Ascending aorta (tissue), 2 donors: ENCODE measurements around the gene ANKRD44. TPM values are rescaled to one million over a fixed set of nuclear protein-coding genes. Genes with fewer than 3 reads are reported as not detected.

ENCODE experiments used
- DNase-seq, 2 donors: peaks; one replicate each; pipeline ENCODE4 v3.0.0-alpha.2; 2019; ENCODE audit warnings: low spot score in 2 of 2
- H3K27ac ChIP-seq, 2 donors: fragments of 200-600 bp; sonication (generic); one replicate each; pipeline ENCODE4 v1.5.1; 2016 to 2017; ENCODE audit warnings: mild to moderate bottlenecking in 1 of 2
- H3K27me3 ChIP-seq: fragments of 200-600 bp; sonication (generic); one replicate; pipeline ENCODE4 v1.5.1; 2017
- H3K36me3 ChIP-seq, 2 donors: fragments of 200-600 bp; sonication (generic); one replicate each; pipeline ENCODE4 v1.5.1; 2016
- H3K4me1 ChIP-seq, 2 donors: fragments of 200-600 bp; sonication (generic); one replicate each; pipeline ENCODE4 v1.5.1; 2016 to 2017; ENCODE audit warnings: mild to moderate bottlenecking in 1 of 2
- H3K4me3 ChIP-seq, 2 donors: fragments of 200-600 bp; sonication (generic); one replicate each; pipeline ENCODE4 v1.5.1; 2016 to 2017; ENCODE audit warnings: mild to moderate bottlenecking in 1 of 2
- H3K9me3 ChIP-seq, 2 donors: fragments of 200-600 bp; sonication (generic); one replicate each; pipeline ENCODE4 v1.5.1; 2016
- intact Hi-C: fragments of 100-400 bp; cut with DNase I; formaldehyde crosslinking; loops from one replicate; pipeline ENCODE4 v1.15.1; 2023
- total RNA-seq: library from RNA; depleted of rRNA; stranded (reverse); fragments of >200 nt; gene quantifications from one replicate; pipeline ENCODE4 v1.1.0, GENCODE V29; 2016
- TF ChIP-seq, protein P1 (sequence below), 3 experiments: fragments of 200-600 bp in 2 of 3; fragments of 450-650 bp in 1 of 3; sonication (generic) in 2 of 3; IDR thresholded peaks; one replicate each; pipeline ENCODE4 v1.5.1; 2016 to 2019; ENCODE audit warnings: antibody characterized with exemption in 3 of 3, mild to moderate bottlenecking in 1 of 3, moderate library complexity in 1 of 3

Gene ANKRD44
- total RNA-seq, 1 donor from 2014 or later, result 66.3 TPM

DNA sequence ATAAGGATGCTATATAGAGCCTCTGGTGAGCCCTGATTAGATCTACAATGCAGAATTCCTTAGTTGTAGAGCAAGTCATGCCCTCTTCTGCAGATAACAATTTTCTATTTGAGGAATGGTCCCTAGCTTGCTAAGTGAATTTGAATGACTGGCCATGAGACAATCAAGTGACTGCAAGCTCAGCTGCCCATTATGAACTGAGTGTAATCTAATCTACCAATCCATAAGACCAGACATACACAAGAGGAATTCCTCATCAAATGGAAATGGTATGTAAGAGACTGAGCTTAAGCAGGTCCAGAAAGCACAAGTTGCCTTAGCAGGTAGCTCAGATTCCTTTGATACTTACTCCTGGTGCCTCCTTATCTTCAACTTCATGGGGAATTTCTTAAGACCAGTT lies 4.8 kb upstream of the ANKRD44 start:
- intact Hi-C loops, result no loop called here
- H3K9me3 ChIP-seq, result no peaks in the 10 kb centered on the region
- no peak for DNase-seq
- TF ChIP-seq, protein P1, sequence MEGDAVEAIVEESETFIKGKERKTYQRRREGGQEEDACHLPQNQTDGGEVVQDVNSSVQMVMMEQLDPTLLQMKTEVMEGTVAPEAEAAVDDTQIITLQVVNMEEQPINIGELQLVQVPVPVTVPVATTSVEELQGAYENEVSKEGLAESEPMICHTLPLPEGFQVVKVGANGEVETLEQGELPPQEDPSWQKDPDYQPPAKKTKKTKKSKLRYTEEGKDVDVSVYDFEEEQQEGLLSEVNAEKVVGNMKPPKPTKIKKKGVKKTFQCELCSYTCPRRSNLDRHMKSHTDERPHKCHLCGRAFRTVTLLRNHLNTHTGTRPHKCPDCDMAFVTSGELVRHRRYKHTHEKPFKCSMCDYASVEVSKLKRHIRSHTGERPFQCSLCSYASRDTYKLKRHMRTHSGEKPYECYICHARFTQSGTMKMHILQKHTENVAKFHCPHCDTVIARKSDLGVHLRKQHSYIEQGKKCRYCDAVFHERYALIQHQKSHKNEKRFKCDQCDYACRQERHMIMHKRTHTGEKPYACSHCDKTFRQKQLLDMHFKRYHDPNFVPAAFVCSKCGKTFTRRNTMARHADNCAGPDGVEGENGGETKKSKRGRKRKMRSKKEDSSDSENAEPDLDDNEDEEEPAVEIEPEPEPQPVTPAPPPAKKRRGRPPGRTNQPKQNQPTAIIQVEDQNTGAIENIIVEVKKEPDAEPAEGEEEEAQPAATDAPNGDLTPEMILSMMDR (IDR thresholded peaks at IDR 0.05), result no peak
- peaks cover 0 to 9% of the 10 kb centered on the region in 2 donors for H3K4me1 ChIP-seq
- H3K4me3 ChIP-seq, result no peak overlapping the region
- no peaks in the 10 kb centered on the region for H3K36me3 ChIP-seq
- H3K27ac ChIP-seq, result no peak overlapping the region
- no peaks in the 10 kb centered on the region for H3K27me3 ChIP-seq

DNA sequence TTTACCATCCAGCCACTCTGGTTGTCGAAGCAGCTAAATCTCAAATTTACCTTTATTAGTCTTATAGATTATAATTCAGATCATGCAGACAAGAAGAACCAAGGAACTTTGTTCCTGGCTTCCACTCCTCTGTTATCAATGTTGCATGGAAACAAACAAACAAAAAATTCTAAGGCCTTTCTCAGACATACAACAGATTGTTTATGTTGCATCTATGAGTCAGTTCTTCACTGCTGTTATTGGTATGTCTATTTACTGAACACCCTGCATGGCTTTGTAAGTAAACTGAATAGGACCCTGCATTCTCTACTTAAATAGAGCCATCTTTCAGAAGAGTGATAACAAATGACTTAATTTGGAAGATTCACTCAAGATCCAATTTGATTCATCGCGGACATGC lies 1.6 kb upstream of the ANKRD44 start:
- Histone ChIP-seq H3K4me1 (peaks cover 0 to 20% of the 10 kb centered on the region in 2 donors), H3K4me3 (no peak overlapping the region), H3K27me3 (no peaks in the 10 kb centered on the region), H3K27ac (peak overlapping the region in 1 of 2 donors; percentile 78), H3K36me3 (no peaks in the 10 kb centered on the region), H3K9me3 (no peaks in the 10 kb centered on the region)
- TF ChIP-seq, protein P1 (IDR thresholded peaks at IDR 0.05), result no peak
- no peak for DNase-seq
- intact Hi-C loops, result loop anchor here (5.0 kb wide), 1 partner anchor 65 kb away; no protein-coding TSS in a partner anchor

DNA sequence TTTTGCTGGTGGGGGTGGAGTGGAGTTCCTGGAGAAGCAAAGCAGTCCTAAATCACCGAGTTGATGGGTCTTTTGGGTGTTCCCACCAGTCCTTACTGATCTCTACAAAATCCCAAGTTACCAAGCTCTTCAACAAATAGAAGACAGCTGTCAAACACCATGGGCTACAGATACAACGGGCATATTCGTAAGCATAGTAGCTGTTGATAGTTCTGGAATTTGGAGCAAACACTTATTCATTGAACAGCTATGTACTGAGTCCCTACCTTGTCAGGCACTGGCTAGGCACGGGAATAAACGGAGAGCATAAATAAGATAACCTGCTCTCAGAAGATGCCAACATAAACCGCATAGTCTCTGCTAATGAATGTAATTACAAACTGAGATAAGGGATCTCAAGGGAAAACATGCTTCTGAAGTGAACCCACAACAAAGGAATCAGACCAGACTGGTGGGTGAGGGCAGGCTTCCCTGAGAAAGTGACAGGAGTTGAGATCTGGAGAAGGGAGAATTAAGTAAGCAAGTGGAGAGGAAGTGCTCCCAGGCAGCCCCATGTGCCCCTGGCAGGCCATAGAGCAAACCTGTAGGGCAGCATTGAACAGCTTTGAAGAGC lies 947 bp upstream of the ANKRD44 start:
- H3K27ac ChIP-seq, result peak overlapping the region; percentile 74 to 78
- no peaks in the 10 kb centered on the region for H3K36me3 ChIP-seq
- peaks cover 0 to 26% of the 10 kb centered on the region in 2 donors for H3K4me1 ChIP-seq
- no peaks in the 10 kb centered on the region for H3K27me3 ChIP-seq
- H3K4me3 ChIP-seq, result peak overlapping the region; percentile 77 to 89
- TF ChIP-seq, protein P1 (IDR thresholded peaks at IDR 0.05), result no peak
- no peak for DNase-seq
- no peaks in the 10 kb centered on the region for H3K9me3 ChIP-seq
- intact Hi-C loops, result loop anchor here (2.0 to 5.0 kb wide), 3 partner anchors 66 to 385 kb away; partner anchors contain the start of gene PGAP1

DNA sequence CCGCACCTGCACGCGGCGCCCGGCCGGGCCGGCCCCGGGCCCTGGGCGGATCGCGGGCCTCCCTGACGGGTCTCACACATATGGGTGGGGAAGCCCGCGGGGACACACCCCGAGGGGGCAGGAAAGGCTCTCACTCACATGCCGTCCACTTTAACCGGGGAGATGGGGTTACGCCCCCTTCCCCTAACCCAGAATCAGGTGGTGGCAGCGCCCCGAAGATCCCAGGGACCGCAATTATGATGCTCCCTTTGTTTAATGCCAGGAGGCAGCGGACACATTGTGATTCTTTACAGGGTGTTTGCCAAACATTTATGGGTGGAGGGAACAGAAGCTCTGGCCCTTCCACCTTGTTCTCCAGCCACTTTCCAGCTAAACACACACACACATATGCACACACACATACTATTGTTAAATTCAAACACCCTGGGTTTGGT lies 424 bp upstream of the ANKRD44 start:
- intact Hi-C loops, result loop anchor here (1.0 to 5.0 kb wide), 6 partner anchors 66 to 384 kb away; partner anchors contain the start of genes PGAP1 and SF3B1
- H3K4me1 ChIP-seq, result peaks cover 4 to 32% of the 10 kb centered on the region in 2 donors
- DNase-seq, result no peak
- no peaks in the 10 kb centered on the region for H3K9me3 ChIP-seq
- TF ChIP-seq, protein P1 (IDR thresholded peaks at IDR 0.05), result no peak
- H3K27ac ChIP-seq, result peak overlapping the region; percentile 74 to 78
- no peaks in the 10 kb centered on the region for H3K27me3 ChIP-seq
- H3K36me3 ChIP-seq, result no peaks in the 10 kb centered on the region
- H3K4me3 ChIP-seq, result peak overlapping the region; percentile 77 to 89

DNA sequence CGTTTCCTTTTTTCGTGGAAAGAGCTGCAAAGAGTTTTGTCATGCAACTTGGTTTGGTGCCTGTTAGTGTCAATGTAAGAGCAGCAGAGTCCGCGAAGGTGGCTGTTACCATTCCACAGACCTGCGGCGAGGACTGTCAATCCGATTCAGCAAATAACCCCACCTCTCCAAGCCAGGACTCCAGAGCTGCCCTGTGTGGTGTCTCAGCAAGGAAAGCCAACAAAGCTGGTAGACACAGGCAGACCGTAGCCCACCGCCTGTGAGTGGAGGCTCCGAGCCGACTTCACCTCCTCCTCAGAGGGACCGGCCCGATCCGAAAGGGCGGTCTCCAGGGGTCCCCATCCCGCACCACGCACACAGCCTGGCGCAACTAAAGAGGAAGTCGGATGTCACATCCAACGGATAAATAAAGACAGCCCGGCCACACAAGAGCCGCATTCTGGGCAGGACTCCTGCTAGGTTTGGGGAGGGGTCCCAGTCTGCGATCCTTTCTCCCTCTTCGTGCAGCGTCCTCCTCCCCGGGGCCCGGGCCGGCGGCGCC lies 819 bp downstream of the ANKRD44 start:
- no peaks in the 10 kb centered on the region for H3K36me3 ChIP-seq
- DNase-seq, result peak in 1 of 2 donors; percentile 69
- peak overlapping the region; percentile 77 to 89 for H3K4me3 ChIP-seq
- peak overlapping the region; percentile 83 to 86 for H3K27ac ChIP-seq
- H3K9me3 ChIP-seq, result no peaks in the 10 kb centered on the region
- intact Hi-C loops, result loop anchor here (1.0 to 5.0 kb wide), 6 partner anchors 68 to 383 kb away; partner anchors contain the start of genes PGAP1 and SF3B1
- TF ChIP-seq, protein P1 (IDR thresholded peaks at IDR 0.05), result no peak
- peaks cover 5 to 41% of the 10 kb centered on the region in 2 donors for H3K4me1 ChIP-seq
- no peaks in the 10 kb centered on the region for H3K27me3 ChIP-seq
